BE2C (cell line): ENCODE data around the gene CLTRN.

ENCODE experiments used
- DNase-seq: peaks from one replicate; pipeline ENCODE4 v3.0.0-alpha.2; 2020
- H3K27me3 ChIP-seq: fragments of 250-450 bp; sonication (Bioruptor Pico); 2 replicates; pipeline ENCODE4 v1.5.1; 2020; ENCODE audit warnings: mild to moderate bottlenecking
- H3K36me3 ChIP-seq: fragments of 250-450 bp; sonication (Bioruptor Pico); 2 replicates; pipeline ENCODE4 v1.5.1; 2020; ENCODE audit warnings: mild to moderate bottlenecking
- H3K4me1 ChIP-seq: fragments of 250-450 bp; sonication (Bioruptor Pico); 2 replicates; pipeline ENCODE4 v1.5.1; 2020
- H3K4me3 ChIP-seq: 2 replicates; pipeline ENCODE4 v1.5.1; 2011; ENCODE audit warnings: low read depth, low read length
- H3K9me3 ChIP-seq: fragments of 250-450 bp; sonication (Bioruptor Pico); 2 replicates; pipeline ENCODE4 v1.5.1; 2020
- TF ChIP-seq, protein P1 (sequence below): IDR thresholded peaks from 2 replicates; pipeline ENCODE4 v1.5.1; 2012; ENCODE audit warnings: mild to moderate bottlenecking, low read depth, low read length

The CLTRN gene

DNA sequence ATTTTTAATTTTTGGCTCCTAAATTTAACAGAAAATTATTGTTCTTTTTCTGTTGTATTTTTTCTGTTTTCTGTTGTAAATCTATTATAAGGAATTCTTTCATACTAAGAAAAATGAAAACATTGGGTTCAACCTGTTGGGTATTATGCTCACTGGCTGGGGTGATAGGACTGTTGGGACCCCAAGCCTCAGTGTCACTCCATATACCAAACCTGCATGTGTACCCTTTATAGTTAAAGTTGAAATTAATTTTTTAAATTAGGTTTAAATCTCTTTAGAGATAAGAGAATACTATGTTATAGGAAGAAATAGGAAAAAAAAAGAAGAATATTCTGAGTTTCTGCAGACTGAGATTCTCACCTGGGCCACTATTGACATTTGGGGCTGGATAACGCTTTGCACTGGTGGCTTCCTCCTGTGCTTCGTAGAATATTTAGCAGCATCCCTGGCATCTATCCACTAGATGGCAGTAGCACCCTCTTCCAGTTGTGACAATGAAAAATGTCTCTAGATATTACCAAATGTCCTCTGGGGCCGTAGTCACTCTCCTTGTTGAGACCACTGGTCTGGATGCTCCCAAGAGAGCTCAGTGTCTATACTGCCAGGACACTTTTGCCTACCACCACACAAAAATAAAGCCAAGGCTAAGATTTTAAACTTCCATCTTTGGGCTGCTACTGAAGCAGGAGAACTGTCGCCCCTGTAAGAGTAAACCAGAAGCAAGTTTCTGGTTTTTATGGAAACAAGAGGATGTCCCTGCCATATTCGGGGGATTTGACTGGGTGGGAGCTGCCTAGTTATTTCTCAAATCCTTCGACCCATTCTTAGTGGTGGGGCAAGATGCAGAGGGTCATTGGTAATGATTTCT, 22.4 kb upstream of the CLTRN start:
- DNase-seq: peak; percentile 57
- Histone ChIP-seq H3K4me3 (no peak overlapping the region), H3K9me3 (no peaks in the 10 kb centered on the region), H3K27me3 (no peaks in the 10 kb centered on the region), H3K4me1 (peaks cover 3% of the 10 kb centered on the region; the same call in 1 of the 2 replicates), H3K36me3 (no peaks in the 10 kb centered on the region)
- TF ChIP-seq, protein P1, sequence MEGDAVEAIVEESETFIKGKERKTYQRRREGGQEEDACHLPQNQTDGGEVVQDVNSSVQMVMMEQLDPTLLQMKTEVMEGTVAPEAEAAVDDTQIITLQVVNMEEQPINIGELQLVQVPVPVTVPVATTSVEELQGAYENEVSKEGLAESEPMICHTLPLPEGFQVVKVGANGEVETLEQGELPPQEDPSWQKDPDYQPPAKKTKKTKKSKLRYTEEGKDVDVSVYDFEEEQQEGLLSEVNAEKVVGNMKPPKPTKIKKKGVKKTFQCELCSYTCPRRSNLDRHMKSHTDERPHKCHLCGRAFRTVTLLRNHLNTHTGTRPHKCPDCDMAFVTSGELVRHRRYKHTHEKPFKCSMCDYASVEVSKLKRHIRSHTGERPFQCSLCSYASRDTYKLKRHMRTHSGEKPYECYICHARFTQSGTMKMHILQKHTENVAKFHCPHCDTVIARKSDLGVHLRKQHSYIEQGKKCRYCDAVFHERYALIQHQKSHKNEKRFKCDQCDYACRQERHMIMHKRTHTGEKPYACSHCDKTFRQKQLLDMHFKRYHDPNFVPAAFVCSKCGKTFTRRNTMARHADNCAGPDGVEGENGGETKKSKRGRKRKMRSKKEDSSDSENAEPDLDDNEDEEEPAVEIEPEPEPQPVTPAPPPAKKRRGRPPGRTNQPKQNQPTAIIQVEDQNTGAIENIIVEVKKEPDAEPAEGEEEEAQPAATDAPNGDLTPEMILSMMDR: peak; percentile 72

DNA sequence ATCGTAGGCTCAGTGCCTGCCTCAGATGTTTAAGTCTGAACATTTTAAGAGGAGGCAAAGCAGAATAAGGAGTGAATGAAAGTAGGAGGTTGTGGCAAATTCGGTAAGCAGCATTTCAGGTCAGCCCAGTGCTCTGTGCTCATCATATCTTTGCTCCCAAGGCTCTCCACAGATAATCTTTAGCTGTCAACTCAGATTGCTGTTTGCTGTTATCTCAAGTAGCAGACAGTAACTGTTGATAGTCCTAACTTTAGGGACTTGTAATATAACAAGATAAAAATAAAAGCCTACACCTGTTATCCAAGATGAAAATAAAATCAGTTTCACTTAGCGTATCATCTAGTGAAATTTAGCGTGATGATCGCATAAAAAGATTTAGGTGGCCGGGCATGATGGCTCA, 18.6 kb upstream of the CLTRN start:
- no peak overlapping the region for H3K4me3 ChIP-seq
- TF ChIP-seq, protein P1: no peak

DNA sequence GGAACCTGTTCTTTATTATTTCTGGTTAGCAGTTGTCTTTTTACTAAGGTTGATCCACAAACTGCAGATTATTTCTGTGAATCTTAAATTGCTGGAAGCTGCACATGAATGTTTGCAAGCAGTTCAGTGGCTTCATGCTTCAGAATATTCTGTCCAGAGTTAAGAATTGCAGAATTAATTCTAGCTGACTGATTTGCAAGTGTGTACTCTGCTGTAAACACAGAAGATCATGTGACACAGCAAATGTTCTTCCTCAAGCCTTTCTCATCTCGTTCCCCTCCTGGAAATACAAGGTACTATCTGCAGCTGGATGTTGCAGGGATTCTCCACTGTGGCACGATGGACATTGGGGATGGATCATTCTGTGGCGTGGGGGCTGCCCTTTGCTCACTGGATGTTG, 16.8 kb upstream of the CLTRN start:
- Histone ChIP-seq H3K4me1 (no peaks in the 10 kb centered on the region), H3K4me3 (no peak overlapping the region), H3K27me3 (no peaks in the 10 kb centered on the region), H3K36me3 (no peaks in the 10 kb centered on the region), H3K9me3 (no peaks in the 10 kb centered on the region)
- TF ChIP-seq, protein P1: no peak
- DNase-seq: no peak

More for the DNA sequence above, 18.6 kb upstream of the CLTRN start:
- no peaks in the 10 kb centered on the region for H3K27me3 ChIP-seq
- H3K9me3 ChIP-seq: no peaks in the 10 kb centered on the region
- no peaks in the 10 kb centered on the region for H3K36me3 ChIP-seq
- no peak for DNase-seq
- peaks cover 3% of the 10 kb centered on the region; the same call in 1 of the 2 replicates for H3K4me1 ChIP-seq

DNA sequence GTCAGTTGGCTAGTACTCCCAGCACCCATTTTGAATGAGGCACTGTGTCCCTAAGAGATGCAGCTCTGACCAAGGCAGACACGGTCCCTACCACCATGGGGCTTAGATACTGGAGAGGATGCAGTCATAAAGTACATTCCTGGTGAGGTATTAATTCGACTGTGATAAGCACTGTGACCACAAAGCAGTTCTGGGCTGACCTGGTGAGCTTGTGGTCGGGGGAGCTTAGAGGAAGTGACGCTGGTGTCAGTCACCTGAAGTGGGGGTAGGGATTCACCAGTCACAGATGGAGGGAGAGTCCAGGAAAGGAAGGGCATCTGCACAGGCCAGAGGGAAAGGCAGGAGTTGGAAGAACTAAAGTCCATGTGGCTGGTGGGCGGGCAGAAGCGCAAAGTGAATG, 15.8 kb upstream of the CLTRN start:
- no peaks in the 10 kb centered on the region for H3K27me3 ChIP-seq
- no peaks in the 10 kb centered on the region for H3K9me3 ChIP-seq
- H3K4me1 ChIP-seq: no peaks in the 10 kb centered on the region
- DNase-seq: no peak
- H3K4me3 ChIP-seq: no peak overlapping the region
- TF ChIP-seq, protein P1: no peak
- no peaks in the 10 kb centered on the region for H3K36me3 ChIP-seq

DNA sequence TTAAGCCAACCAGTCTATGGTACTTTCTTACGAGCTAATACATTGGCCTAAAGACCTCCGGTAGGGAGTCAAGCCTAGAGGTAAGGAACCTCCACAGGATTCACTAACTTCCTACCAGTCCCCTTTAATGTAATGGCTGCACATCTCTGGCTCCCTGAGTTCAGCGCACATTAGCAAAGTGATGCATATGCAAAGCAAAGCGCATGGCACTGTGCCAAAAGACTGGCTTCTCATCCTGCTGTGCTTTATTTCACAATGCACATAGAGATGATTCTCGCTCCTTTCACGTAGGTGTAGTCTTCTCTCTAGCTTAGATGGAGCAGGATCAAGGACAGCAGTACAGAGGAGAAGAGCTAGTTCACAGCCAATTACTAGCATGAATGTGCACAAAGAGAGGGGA, 14.6 kb upstream of the CLTRN start:
- no peaks in the 10 kb centered on the region for H3K9me3 ChIP-seq
- H3K4me3 ChIP-seq: no peak overlapping the region
- no peaks in the 10 kb centered on the region for H3K36me3 ChIP-seq
- no peaks in the 10 kb centered on the region for H3K4me1 ChIP-seq
- no peaks in the 10 kb centered on the region for H3K27me3 ChIP-seq
- TF ChIP-seq, protein P1: no peak
- peak; percentile 31 for DNase-seq

DNA sequence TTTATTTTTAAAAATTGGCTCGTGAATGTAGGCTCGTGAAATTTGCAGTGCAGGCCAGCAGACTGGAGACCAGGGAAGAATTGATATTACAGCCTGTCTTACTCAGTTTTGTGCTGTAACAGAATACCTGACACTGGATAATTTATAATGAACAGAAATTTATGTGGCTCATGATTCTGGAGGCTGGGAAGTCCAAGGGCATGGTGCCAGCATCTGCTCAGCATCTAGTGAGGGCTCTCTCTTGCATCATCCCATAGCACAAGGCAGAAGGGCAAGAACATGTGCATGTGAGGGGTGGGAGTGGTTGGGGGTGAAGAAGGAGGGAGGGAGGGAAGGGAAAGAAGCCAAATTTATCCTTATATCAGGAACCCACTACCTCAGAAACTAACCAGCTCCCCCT, 13.7 kb upstream of the CLTRN start:
- H3K4me1 ChIP-seq: no peaks in the 10 kb centered on the region
- TF ChIP-seq, protein P1: no peak
- DNase-seq: no peak
- H3K9me3 ChIP-seq: no peaks in the 10 kb centered on the region
- no peaks in the 10 kb centered on the region for H3K27me3 ChIP-seq
- no peak overlapping the region for H3K4me3 ChIP-seq
- no peaks in the 10 kb centered on the region for H3K36me3 ChIP-seq
